Keratinocyte (primary cell): ENCODE measurements around the gene MAP3K2. TPM values are rescaled to one million over a fixed set of nuclear protein-coding genes. Genes with fewer than 3 reads are reported as not detected.

Experiments
- DNase-seq: peaks from one replicate; pipeline ENCODE4 v3.0.0-alpha.2; 2011; ENCODE audit warnings: low read depth, missing footprints, low spot score
- FAIRE-seq: peaks from 2 replicates; lab custom pipeline; 2011; peaks lifted over from hg19 to GRCh38; lab: Jason Lieb, UNC
- H2AFZ ChIP-seq: 2 replicates; pipeline ENCODE4 v1.6.0; 2012; ENCODE audit warnings: low read length, control low read depth, inconsistent platforms; ENCODE audit not compliant: control insufficient read depth
- H3K27ac ChIP-seq: 2 replicates; pipeline ENCODE4 v1.5.1; 2011; ENCODE audit warnings: low read length; ENCODE audit not compliant: control insufficient read depth, insufficient read depth
- H3K27me3 ChIP-seq: 3 replicates; pipeline ENCODE4 v1.6.0; 2011; ENCODE audit warnings: low read length; ENCODE audit not compliant: control insufficient read depth, insufficient read depth; ENCODE audit errors: extremely low read depth
- H3K36me3 ChIP-seq, 2 experiments: 2 replicates in 1 of 2; 3 replicates in 1 of 2; pipeline ENCODE4 v1.5.1; 2011; ENCODE audit warnings: low read length in 2 of 2, mild to moderate bottlenecking in 1 of 2; ENCODE audit not compliant: control insufficient read depth in 2 of 2, insufficient read depth in 2 of 2; ENCODE audit errors: extremely low read depth in 1 of 2
- H3K4me1 ChIP-seq: 3 replicates; pipeline ENCODE4 v1.5.1; 2011; ENCODE audit warnings: low read length; ENCODE audit not compliant: control insufficient read depth, insufficient read depth; ENCODE audit errors: extremely low read depth
- H3K4me2 ChIP-seq: 3 replicates; pipeline ENCODE4 v1.6.0; 2011; ENCODE audit warnings: low read depth, low read length; ENCODE audit not compliant: control insufficient read depth, insufficient read depth; ENCODE audit errors: extremely low read depth
- H3K4me3 ChIP-seq, 3 experiments: fragments of 200-600 bp in 1 of 3; sonication (generic) in 1 of 3; 2 replicates in 2 of 3; 3 replicates in 1 of 3; pipeline ENCODE4 v1.5.1; 2011 to 2016; ENCODE audit warnings: low read length in 3 of 3, mild to moderate bottlenecking in 3 of 3, control low read depth in 2 of 3, inconsistent platforms in 1 of 3, low read depth in 1 of 3, mixed read lengths in 1 of 3, mixed run types in 1 of 3, moderate library complexity in 1 of 3; ENCODE audit not compliant: control insufficient read depth in 2 of 3, insufficient read depth in 2 of 3; ENCODE audit errors: extremely low read depth in 1 of 3
- H3K79me2 ChIP-seq: 2 replicates; pipeline ENCODE4 v1.6.0; 2012; ENCODE audit warnings: low read length; ENCODE audit not compliant: control insufficient read depth, insufficient read depth
- H3K9ac ChIP-seq: 3 replicates; pipeline ENCODE4 v1.6.0; 2011; ENCODE audit warnings: low read length; ENCODE audit not compliant: control insufficient read depth, insufficient read depth; ENCODE audit errors: extremely low read depth
- H3K9me1 ChIP-seq: 3 replicates; pipeline ENCODE4 v1.6.0; 2011; ENCODE audit warnings: low read length; ENCODE audit not compliant: control insufficient read depth, insufficient read depth; ENCODE audit errors: extremely low read depth
- H3K9me3 ChIP-seq: 2 replicates; pipeline ENCODE4 v1.5.1; 2012; ENCODE audit warnings: low read depth, low read length; ENCODE audit not compliant: control insufficient read depth
- H4K20me1 ChIP-seq: 3 replicates; pipeline ENCODE4 v1.6.0; 2011; ENCODE audit warnings: low read length; ENCODE audit not compliant: control insufficient read depth, insufficient read depth; ENCODE audit errors: extremely low read depth
- CTCF ChIP-seq, 3 experiments: IDR thresholded peaks in 1 of 3; conservative IDR thresholded peaks in 1 of 3; optimal IDR thresholded peaks in 1 of 3; 2 replicates in 2 of 3; 3 replicates in 1 of 3; pipeline versions ENCODE3 to v1.5.1; 2011; ENCODE audit warnings: low read length in 3 of 3, mild to moderate bottlenecking in 3 of 3, moderate library complexity in 2 of 3, control low read depth in 1 of 3, inconsistent platforms in 1 of 3; ENCODE audit not compliant: insufficient read depth in 2 of 3; ENCODE audit errors: extremely low read depth in 1 of 3
- EZH2 ChIP-seq: IDR thresholded peaks from one replicate; pipeline ENCODE4 v1.6.1; 2012; ENCODE audit warnings: inconsistent platforms, mild to moderate bottlenecking, low read length, moderate library complexity
- dilution Hi-C: fragments of 300-500 bp; cut with MboI; formaldehyde crosslinking; loops from one replicate; pipeline ENCODE4 v1.7.0; 2020; ENCODE audit warnings: low sequenced_read_pairs; ENCODE audit not compliant: extremely low pct_ligation_motif_present
- polyA plus RNA-seq, 5 experiments: library from polyadenylated mRNA; depleted of rRNA in 3 of 5; stranded (reverse) in 3 of 5; stranded (forward) in 1 of 5; unstranded in 1 of 5; fragments of >200 nt; gene quantifications; 1 replicate in 1 of 5; 2 replicates in 3 of 5; 3 replicates in 1 of 5; pipeline versions ENCODE4 v1.2.1 to v1.2.3, GENCODE V29; 2011 to 2012; ENCODE audit warnings: missing spikeins in 2 of 5, low read depth in 1 of 5, low replicate concordance in 1 of 5

Gene MAP3K2
- polyA plus RNA-seq, 1 donor (not counting 4 experiments of a cell fraction or from before 2014, with no cell fraction given): 11.9 TPM

DNA sequence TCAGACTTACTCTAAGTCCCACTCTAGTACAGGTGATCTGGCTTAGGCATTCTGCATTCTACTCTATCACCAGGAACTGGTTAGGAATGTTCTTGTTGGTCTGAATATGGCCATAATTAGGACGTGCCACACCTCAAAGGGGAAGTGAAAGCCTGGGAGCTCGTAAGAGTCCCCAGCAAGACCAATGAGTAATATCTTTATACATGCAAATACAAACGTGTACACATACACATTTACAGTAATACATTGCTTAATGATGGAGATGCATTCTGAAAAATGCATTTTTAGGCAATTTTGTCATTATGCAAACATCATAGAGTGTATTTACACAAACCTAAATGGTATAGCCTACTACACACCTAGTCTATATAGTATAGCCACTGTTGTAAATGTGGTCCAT lies 74.4 kb downstream of the MAP3K2 start:
- dilution Hi-C loops: no loop called here
- Histone ChIP-seq H3K36me3 (peaks cover 8 to 11% of the 10 kb centered on the region in 2 experiments), H3K4me1 (no peaks in the 10 kb centered on the region), H3K9me3 (no peaks in the 10 kb centered on the region), H4K20me1 (no peaks in the 10 kb centered on the region), H3K9me1 (no peaks in the 10 kb centered on the region), H2AFZ (no peak overlapping the region), H3K4me2 (no peak overlapping the region), H3K9ac (no peak overlapping the region), H3K4me3 (no peak overlapping the region), H3K27ac (no peak overlapping the region), H3K79me2 (no peaks in the 10 kb centered on the region), H3K27me3 (no peaks in the 10 kb centered on the region)
- FAIRE-seq (no peak), DNase-seq (no peak)
- no peak for TF ChIP-seq EZH2
- no peak for TF ChIP-seq CTCF (optimal IDR thresholded peaks at IDR 0.05 in 1 of 3, IDR thresholded peaks at IDR 0.05 in 1 of 3, conservative IDR thresholded peaks at IDR 0.05 in 1 of 3; ENCODE audit: extremely low read depth in 1 of 3, insufficient read depth in 2 of 3, low read length in 3 of 3)

DNA sequence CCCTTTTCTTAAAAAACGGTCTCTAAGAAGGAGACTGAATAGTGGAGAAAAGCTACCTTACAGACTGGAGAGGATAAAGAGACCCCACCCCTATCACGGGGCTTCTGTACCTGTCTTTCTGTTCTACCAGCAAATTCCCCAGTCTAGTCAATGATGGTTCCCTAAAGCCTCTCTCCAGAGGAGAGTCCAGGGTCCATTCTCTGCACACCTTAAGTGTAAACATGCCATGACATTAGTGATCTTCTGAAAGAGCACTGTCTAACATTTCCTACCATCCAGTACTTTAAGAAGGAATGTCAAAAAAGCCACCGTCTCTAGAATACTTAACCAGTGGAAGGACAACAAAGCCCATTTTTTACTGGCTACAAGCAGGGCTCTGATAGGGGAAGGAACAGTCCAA lies 76.8 kb downstream of the MAP3K2 start:
- no peak overlapping the region for H3K4me2 ChIP-seq
- H3K9ac ChIP-seq: no peak overlapping the region
- no peak overlapping the region for H3K4me3 ChIP-seq
- no peak overlapping the region for H3K27ac ChIP-seq
- H3K79me2 ChIP-seq: no peaks in the 10 kb centered on the region
- DNase-seq (no peak), FAIRE-seq (no peak)
- no peaks in the 10 kb centered on the region for H3K27me3 ChIP-seq
- no peaks in the 10 kb centered on the region for H3K4me1 ChIP-seq
- dilution Hi-C loops: no loop called here
- H3K36me3 ChIP-seq: peaks cover 9 to 13% of the 10 kb centered on the region in 2 experiments
- no peaks in the 10 kb centered on the region for H3K9me1 ChIP-seq
- no peaks in the 10 kb centered on the region for H4K20me1 ChIP-seq
- no peak for TF ChIP-seq CTCF (optimal IDR thresholded peaks at IDR 0.05 in 1 of 3, IDR thresholded peaks at IDR 0.05 in 1 of 3, conservative IDR thresholded peaks at IDR 0.05 in 1 of 3; ENCODE audit: extremely low read depth in 1 of 3, insufficient read depth in 2 of 3, low read length in 3 of 3)
- no peak for TF ChIP-seq EZH2
- no peaks in the 10 kb centered on the region for H3K9me3 ChIP-seq
- no peak overlapping the region for H2AFZ ChIP-seq
